ENCODE results near the gene TGM2. TPM values are rescaled to one million over a fixed set of nuclear protein-coding genes. Genes with fewer than 3 reads are reported as not detected.

TGM2 gene
- total and polyA plus RNA-seq, 2 donors (not counting 3 experiments of a cell fraction or from before 2014, with no cell fraction given) = 861 to 868 TPM

DNA sequence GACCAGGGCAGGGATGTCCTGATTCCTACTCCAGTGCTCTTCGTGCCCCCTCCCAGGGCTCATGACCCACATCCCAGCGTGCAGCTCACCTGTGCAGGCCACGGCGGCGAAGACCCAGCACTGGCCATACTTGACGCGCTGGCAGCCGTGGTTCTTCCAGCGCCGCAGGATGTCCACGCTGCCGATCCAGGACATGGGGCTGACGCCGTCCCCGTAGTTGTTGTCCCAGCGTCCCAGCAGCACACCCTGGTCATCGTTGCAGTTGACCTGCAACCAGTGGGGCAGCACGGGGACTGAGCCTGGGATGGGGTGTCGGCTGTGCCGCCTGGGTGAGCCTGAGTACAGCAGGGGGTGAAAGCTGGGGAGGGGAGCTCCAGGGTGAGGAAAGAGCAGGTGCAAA lies 18.4 kb downstream of the TGM2 start:
- no peaks in the 10 kb centered on the region for H3K9me1 ChIP-seq (replicated peaks; ENCODE audit: control insufficient read depth, extremely low read depth, insufficient read depth, low read length)
- no peaks in the 10 kb centered on the region for H3K27me3 ChIP-seq (ENCODE audit: control insufficient read depth in 2 of 2, insufficient read depth in 2 of 2, low read length in 2 of 2)
- dilution Hi-C loops (cut with MboI; ENCODE audit: extremely low pct_ligation_motif_present, low sequenced_read_pairs) (no loop called here), intact Hi-C loops (cut with micrococcal nuclease) (no loop called here)
- no peak overlapping the region for H3K4me3 ChIP-seq (replicated peaks in 1 of 3; ENCODE audit: insufficient read depth in 1 of 3, low read depth in 1 of 3, low read length in 3 of 3)
- TF ChIP-seq JUN (IDR thresholded peaks at IDR 0.05; ENCODE audit: borderline replicate concordance, insufficient read depth, insufficient read length, low read depth) (no peak), GATA2 (IDR thresholded peaks at IDR 0.05; ENCODE audit: insufficient read depth, insufficient read length, low read depth, low read length) (no peak), FOS (IDR thresholded peaks at IDR 0.05; ENCODE audit: borderline replicate concordance, insufficient read depth, low read length) (no peak), POLR2AphosphoS5 (IDR thresholded peaks at IDR 0.05; ENCODE audit: insufficient read depth, low read depth, low read length) (no peak), MYC (IDR thresholded peaks at IDR 0.05; ENCODE audit: low read depth, low read length) (no peak), EZH2 (IDR thresholded peaks at IDR 0.05; ENCODE audit: borderline replicate concordance, low read depth, low read length, severe bottlenecking) (no peak), POLR2A (IDR thresholded peaks at IDR 0.05; ENCODE audit: low read depth, low read length) (no peak)
- TF ChIP-seq, protein P1, sequence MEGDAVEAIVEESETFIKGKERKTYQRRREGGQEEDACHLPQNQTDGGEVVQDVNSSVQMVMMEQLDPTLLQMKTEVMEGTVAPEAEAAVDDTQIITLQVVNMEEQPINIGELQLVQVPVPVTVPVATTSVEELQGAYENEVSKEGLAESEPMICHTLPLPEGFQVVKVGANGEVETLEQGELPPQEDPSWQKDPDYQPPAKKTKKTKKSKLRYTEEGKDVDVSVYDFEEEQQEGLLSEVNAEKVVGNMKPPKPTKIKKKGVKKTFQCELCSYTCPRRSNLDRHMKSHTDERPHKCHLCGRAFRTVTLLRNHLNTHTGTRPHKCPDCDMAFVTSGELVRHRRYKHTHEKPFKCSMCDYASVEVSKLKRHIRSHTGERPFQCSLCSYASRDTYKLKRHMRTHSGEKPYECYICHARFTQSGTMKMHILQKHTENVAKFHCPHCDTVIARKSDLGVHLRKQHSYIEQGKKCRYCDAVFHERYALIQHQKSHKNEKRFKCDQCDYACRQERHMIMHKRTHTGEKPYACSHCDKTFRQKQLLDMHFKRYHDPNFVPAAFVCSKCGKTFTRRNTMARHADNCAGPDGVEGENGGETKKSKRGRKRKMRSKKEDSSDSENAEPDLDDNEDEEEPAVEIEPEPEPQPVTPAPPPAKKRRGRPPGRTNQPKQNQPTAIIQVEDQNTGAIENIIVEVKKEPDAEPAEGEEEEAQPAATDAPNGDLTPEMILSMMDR (IDR thresholded peaks at IDR 0.05; ENCODE audit: extremely low read depth in 1 of 2, insufficient read depth in 1 of 2, low read depth in 1 of 2, low read length in 2 of 2) = no peak
- TF ChIP-seq, protein P2, sequence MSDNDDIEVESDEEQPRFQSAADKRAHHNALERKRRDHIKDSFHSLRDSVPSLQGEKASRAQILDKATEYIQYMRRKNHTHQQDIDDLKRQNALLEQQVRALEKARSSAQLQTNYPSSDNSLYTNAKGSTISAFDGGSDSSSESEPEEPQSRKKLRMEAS (IDR thresholded peaks at IDR 0.05; ENCODE audit: insufficient read depth, insufficient read length) = no peak
- ChIA-PET POLR2A (interaction anchor here (1.5 to 1.6 kb wide), 2 partner anchors 8 to 12 kb away, joined by 3 to 8 read pairs; no protein-coding TSS in a partner anchor), CTCF (interaction anchor here (0.6 to 5.2 kb wide), 4 partner anchors 11 to 89 kb away, joined by 3 to 42 read pairs (median 4); no protein-coding TSS in a partner anchor)
- H3K9me3 ChIP-seq (replicated peaks; ENCODE audit: control insufficient read depth, insufficient read depth, low read length) = no peaks in the 10 kb centered on the region
- FAIRE-seq (no peak), DNase-seq (ENCODE audit: low read depth, low spot score) (no peak)
- H3K79me2 ChIP-seq (ENCODE audit: control insufficient read depth, insufficient read depth, low read length) = peaks cover 36% of the 10 kb centered on the region
- H4K20me1 ChIP-seq (replicated peaks; ENCODE audit: control insufficient read depth, extremely low read depth, insufficient read depth, low read length) = no peaks in the 10 kb centered on the region
- no peak overlapping the region for H3K4me2 ChIP-seq (ENCODE audit: insufficient read depth, low read length)
- BruUV-seq (replicated peaks) = no TSS peak
- H2AFZ ChIP-seq (ENCODE audit: low read depth, low read length) = no peak overlapping the region
- peaks cover 80% of the 10 kb centered on the region for H3K4me1 ChIP-seq (ENCODE audit: control insufficient read depth, extremely low read depth, insufficient read depth, low read length)
- peaks cover 45 to 77% of the 10 kb centered on the region in 2 experiments for H3K36me3 ChIP-seq (ENCODE audit: control insufficient read depth in 2 of 2, extremely low read depth in 1 of 2, insufficient read depth in 2 of 2, low read length in 2 of 2)
- no peak overlapping the region for H3K27ac ChIP-seq (ENCODE audit: insufficient read depth, low read depth, low read length)
- no peak overlapping the region for H3K9ac ChIP-seq (replicated peaks; ENCODE audit: extremely low read depth, insufficient read depth, low read length)
